Measurements from ENCODE around the gene TRAF4. TPM values are rescaled to one million over a fixed set of nuclear protein-coding genes. Genes with fewer than 3 reads are reported as not detected.
A peak's percentile ranks its signal among the peaks of the same experiment; 100 is the strongest.

Gene TRAF4
- total RNA-seq, 1 donor from 2014 or later, result 26.5 TPM

DNA sequence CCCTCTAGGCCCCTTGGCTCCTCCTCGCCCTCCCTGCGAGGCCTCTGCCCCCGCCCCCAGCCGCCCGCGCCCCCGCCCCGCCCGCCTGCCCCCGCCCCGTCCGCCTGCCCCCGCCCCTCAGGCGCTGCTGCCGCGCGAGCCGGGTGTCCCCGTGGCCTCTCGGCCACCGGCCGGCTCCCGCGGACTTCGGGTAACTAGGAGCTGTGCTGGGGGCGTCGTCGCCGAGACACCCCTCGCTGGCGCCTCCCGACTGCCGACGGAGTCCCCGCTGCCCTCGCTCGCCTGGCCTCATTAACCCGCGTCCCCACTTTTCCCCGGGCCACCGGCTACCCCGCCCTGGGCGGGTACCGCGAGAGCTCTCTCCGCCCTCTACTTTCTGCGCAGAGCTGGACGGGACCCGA, 17.6 kb upstream of the TRAF4 start, which contains the start of gene TLCD1:
Gene TLCD1 (minus strand): TSS at position 8 of the 401 bp plus-strand sequence. CDS start 136 bp downstream, outside the sequence.
- DNase-seq (ENCODE audit: extremely low spot score in 2 of 2), result no peak
- intact Hi-C loops (cut with DNase I), result no loop called here
- peaks cover 0 to 30% of the 10 kb centered on the region in 2 donors for H3K36me3 ChIP-seq
- H3K9me3 ChIP-seq, result no peaks in the 10 kb centered on the region
- H3K27ac ChIP-seq, result peak within 1 kb of the TSS; percentile 98
- H3K4me3 ChIP-seq, result peak within 1 kb of the TSS; percentile 55 to 62
- H3K4me1 ChIP-seq, result peaks cover 36% of the 10 kb centered on the region
- no peaks in the 10 kb centered on the region for H3K27me3 ChIP-seq
- no peak for TF ChIP-seq POLR2AphosphoS5 (IDR thresholded peaks at IDR 0.05; ENCODE audit: insufficient read depth in 1 of 2, low read depth in 1 of 2)
- no peak for TF ChIP-seq POLR2A (IDR thresholded peaks at IDR 0.05)
- TF ChIP-seq, protein P1, sequence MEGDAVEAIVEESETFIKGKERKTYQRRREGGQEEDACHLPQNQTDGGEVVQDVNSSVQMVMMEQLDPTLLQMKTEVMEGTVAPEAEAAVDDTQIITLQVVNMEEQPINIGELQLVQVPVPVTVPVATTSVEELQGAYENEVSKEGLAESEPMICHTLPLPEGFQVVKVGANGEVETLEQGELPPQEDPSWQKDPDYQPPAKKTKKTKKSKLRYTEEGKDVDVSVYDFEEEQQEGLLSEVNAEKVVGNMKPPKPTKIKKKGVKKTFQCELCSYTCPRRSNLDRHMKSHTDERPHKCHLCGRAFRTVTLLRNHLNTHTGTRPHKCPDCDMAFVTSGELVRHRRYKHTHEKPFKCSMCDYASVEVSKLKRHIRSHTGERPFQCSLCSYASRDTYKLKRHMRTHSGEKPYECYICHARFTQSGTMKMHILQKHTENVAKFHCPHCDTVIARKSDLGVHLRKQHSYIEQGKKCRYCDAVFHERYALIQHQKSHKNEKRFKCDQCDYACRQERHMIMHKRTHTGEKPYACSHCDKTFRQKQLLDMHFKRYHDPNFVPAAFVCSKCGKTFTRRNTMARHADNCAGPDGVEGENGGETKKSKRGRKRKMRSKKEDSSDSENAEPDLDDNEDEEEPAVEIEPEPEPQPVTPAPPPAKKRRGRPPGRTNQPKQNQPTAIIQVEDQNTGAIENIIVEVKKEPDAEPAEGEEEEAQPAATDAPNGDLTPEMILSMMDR (IDR thresholded peaks at IDR 0.05), result no peak

DNA sequence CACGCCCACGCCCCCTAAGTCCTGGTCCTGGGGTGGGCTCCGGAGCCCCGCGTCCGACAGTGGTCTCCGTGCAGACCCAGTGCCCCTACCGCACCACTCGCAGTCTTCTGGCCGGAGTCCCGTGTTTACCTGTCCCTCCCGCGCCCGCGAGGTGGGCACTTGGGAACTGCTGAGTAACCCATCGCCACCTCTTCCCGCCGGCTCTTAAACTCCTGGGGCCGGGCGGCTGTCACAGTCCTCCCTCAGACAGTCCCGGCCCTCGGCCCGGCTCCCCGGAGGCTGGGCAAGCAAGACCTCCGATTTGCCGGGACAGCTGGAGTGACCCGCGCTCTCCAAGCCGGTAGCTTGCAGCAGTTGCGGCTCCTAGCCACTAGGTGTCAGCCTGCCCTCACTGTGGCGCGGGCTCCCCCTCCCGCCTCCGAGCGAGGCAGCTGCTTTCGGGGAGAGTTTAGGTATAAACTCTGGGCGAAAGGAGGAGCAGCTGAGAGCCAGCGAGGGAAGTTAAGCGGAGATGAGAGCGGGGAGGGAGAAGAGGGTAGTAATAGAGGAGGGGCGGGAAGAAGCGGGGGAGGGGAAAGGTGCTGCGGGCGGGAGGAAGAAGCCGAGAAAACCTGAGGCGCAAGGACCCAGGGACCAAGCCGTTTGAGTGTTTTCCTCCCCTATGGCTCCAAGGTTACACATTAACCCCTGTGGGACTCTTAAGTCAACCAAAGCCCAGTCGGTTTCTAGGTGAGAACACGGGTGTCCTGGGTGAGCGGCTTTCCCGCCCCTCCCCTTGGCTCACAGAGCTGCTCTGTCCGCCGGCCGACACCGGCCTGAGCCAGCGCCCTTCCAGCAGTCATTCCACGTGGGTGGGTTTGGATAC, 17.0 kb upstream of the TRAF4 start:
- Histone ChIP-seq H3K36me3 (peaks cover 0 to 24% of the 10 kb centered on the region in 2 donors), H3K4me1 (peaks cover 30% of the 10 kb centered on the region), H3K27ac (peak overlapping the region; percentile 98), H3K27me3 (no peaks in the 10 kb centered on the region), H3K4me3 (peak overlapping the region; percentile 55 to 62), H3K9me3 (no peaks in the 10 kb centered on the region)
- intact Hi-C loops (cut with DNase I), result no loop called here
- TF ChIP-seq POLR2A (IDR thresholded peaks at IDR 0.05) (no peak), POLR2AphosphoS5 (IDR thresholded peaks at IDR 0.05; ENCODE audit: insufficient read depth in 1 of 2, low read depth in 1 of 2) (peak; percentile 78 to 81)
- TF ChIP-seq, protein P1 (IDR thresholded peaks at IDR 0.05), result peak; percentile 96 to 99 (median 98)
- no peak for DNase-seq (ENCODE audit: extremely low spot score in 2 of 2)

DNA sequence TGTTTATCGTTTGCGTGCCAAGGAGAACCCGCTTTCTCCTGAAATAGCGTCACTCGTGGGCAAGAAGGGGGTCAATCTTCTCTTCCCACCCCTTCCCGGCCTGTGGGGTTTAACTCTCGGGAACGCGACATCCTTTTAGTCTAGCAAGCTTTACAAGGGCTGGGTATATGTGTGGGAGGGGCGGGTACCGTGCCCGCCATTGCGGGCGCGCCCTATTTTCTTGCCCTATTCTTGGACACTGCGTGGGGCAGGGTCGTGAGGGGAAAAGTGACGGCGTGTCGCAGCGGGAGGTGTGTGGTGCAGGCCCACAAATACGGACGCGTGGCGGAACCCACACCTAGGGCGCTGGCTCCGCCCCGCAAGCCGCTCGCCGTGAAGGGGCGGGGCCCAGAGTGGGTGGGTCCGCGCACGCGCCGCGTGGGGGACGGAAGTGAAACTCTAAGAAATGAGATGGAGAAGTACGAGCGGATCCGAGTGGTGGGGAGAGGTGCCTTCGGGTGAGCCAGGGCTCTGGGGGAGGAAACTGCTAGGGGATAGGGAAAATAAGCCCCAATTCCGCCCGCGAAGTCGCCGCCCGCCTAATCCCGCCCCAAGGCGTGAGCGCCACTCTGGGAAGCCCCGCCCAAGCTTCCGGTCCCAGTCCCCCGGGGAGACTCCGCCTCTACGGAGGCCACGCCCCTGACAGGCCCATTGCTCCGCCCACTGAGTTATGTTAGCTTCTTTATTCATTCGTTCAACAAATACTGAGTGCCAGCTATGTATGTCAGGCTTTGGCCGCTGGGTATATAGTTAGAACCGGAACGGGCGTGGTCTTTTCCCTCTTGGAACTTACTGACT, 15.2 kb upstream of the TRAF4 start, which contains the start of gene NEK8:
Gene NEK8 (plus strand): TSS at position 425 of the 837 bp plus-strand sequence. CDS start 26 bp downstream, at position 451.
- H3K9me3 ChIP-seq, result no peaks in the 10 kb centered on the region
- H3K4me3 ChIP-seq, result peak within 1 kb of the TSS; percentile 55 to 62
- no peaks in the 10 kb centered on the region for H3K27me3 ChIP-seq
- peak within 1 kb of the TSS; percentile 98 for H3K27ac ChIP-seq
- no peak for DNase-seq (ENCODE audit: extremely low spot score in 2 of 2)
- intact Hi-C loops (cut with DNase I), result no loop called here
- H3K4me1 ChIP-seq, result peaks cover 12% of the 10 kb centered on the region
- peaks cover 0 to 8% of the 10 kb centered on the region in 2 donors for H3K36me3 ChIP-seq
- peak in 1 of 2 donors; percentile 71 for TF ChIP-seq POLR2A (IDR thresholded peaks at IDR 0.05)
- peak; percentile 65 to 97 for TF ChIP-seq POLR2AphosphoS5 (IDR thresholded peaks at IDR 0.05; ENCODE audit: insufficient read depth in 1 of 2, low read depth in 1 of 2)
- TF ChIP-seq, protein P1 (IDR thresholded peaks at IDR 0.05), result no peak

DNA sequence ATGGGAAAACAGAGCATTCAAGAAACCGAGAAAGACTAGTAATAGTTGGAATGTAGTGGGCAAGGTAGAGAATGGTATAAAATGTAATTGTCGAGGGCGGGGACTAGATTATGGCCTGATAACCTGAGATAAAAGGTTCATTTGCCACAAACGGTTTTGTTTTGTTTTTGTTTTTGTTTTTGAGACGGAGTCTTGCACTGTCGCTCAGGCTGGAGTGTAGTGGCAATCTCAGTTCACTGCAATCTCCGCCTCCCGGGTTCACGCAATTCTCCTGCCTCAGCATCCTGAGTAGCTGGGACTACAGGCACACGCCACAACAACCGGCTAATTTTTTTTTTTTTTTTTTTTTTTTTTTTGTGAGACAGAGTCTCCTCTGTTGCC, 13.9 kb upstream of the TRAF4 start:
- H3K36me3 ChIP-seq, result no peaks in the 10 kb centered on the region
- H3K4me3 ChIP-seq, result no peak overlapping the region
- no peaks in the 10 kb centered on the region for H3K9me3 ChIP-seq
- peaks cover 10% of the 10 kb centered on the region for H3K4me1 ChIP-seq
- TF ChIP-seq POLR2A (IDR thresholded peaks at IDR 0.05) (no peak), POLR2AphosphoS5 (IDR thresholded peaks at IDR 0.05; ENCODE audit: insufficient read depth in 1 of 2, low read depth in 1 of 2) (no peak)
- TF ChIP-seq, protein P1 (IDR thresholded peaks at IDR 0.05), result no peak
- no peaks in the 10 kb centered on the region for H3K27me3 ChIP-seq
- no peak for DNase-seq (ENCODE audit: extremely low spot score in 2 of 2)
- intact Hi-C loops (cut with DNase I), result no loop called here
- no peak overlapping the region for H3K27ac ChIP-seq
